ENCODE data around the gene AIFM2.

AIFM2 gene

DNA sequence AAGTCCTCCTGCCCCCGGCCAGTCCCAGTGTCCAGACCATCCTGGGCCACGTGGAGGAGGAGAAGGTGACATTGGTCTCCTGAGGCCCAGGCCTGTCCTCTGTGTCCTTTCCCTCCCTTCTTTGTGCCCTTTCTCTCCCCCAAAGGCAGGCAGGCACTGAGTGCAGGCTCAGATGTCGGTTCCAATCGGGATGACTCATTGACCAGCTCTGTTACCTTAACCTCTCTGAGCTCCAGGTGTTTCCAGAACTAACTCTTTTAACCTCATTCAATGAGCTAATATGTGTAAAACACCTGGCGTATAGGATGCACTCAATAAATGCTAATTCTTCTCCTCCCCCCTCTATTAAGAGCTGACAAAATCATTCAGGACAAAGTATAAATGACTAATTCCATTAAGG, 54.3 kb downstream of the AIFM2 start:
- DNase-seq (ENCODE audit: low read depth in 2 of 2) = no peak
- TF ChIP-seq, protein P1, sequence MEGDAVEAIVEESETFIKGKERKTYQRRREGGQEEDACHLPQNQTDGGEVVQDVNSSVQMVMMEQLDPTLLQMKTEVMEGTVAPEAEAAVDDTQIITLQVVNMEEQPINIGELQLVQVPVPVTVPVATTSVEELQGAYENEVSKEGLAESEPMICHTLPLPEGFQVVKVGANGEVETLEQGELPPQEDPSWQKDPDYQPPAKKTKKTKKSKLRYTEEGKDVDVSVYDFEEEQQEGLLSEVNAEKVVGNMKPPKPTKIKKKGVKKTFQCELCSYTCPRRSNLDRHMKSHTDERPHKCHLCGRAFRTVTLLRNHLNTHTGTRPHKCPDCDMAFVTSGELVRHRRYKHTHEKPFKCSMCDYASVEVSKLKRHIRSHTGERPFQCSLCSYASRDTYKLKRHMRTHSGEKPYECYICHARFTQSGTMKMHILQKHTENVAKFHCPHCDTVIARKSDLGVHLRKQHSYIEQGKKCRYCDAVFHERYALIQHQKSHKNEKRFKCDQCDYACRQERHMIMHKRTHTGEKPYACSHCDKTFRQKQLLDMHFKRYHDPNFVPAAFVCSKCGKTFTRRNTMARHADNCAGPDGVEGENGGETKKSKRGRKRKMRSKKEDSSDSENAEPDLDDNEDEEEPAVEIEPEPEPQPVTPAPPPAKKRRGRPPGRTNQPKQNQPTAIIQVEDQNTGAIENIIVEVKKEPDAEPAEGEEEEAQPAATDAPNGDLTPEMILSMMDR (IDR thresholded peaks at IDR 0.05; ENCODE audit: low read depth, low read length) = no peak
- H3K4me3 ChIP-seq (replicated peaks in 1 of 2; ENCODE audit: low read depth in 2 of 2, low read length in 2 of 2) = no peak overlapping the region

DNA sequence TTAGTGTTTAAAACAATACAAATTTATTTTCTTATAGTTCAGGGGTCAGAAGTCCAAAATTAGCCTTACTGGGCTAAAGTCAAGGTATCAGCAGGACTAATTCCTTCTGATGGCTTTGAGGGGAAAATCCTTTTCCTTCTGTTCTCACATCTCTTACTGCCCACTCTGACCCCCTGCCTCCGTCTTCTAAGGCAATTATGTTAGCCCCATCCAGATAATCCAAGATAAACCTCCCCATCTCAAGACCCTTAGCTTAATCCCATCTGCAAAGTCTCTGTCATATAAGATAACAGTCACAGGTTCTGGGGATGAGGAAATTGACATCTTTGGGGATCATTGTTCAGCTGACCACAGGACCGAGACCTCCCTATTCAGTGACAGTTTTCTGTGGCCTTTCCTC, 57.7 kb downstream of the AIFM2 start:
- H3K4me3 ChIP-seq (replicated peaks in 1 of 2; ENCODE audit: low read depth in 2 of 2, low read length in 2 of 2) = no peak overlapping the region
- DNase-seq (ENCODE audit: low read depth in 2 of 2) = no peak
- TF ChIP-seq, protein P1 (IDR thresholded peaks at IDR 0.05; ENCODE audit: low read depth, low read length) = no peak

DNA sequence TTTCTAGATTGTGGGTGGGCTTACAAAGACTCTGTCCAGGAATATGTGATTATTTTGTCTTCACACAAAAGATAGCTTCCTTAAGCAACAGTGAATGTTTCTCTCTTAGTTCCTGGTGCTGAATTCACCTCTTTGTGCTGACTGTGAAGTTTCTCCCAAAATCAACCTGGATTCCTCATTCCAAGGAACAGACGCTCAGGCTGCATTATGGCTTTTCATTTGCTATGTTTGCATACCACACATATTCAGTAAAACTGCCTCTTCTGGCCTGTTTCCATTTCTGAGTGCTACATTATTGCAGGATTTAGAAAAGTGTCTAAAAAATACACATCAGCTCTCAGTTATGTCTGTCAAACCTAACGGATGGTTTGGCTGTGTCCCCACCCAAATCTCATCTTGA, 58.5 kb downstream of the AIFM2 start:
- DNase-seq (ENCODE audit: low read depth in 2 of 2) = no peak
- TF ChIP-seq, protein P1 (IDR thresholded peaks at IDR 0.05; ENCODE audit: low read depth, low read length) = no peak
- H3K4me3 ChIP-seq (replicated peaks in 1 of 2; ENCODE audit: low read depth in 2 of 2, low read length in 2 of 2) = no peak overlapping the region

DNA sequence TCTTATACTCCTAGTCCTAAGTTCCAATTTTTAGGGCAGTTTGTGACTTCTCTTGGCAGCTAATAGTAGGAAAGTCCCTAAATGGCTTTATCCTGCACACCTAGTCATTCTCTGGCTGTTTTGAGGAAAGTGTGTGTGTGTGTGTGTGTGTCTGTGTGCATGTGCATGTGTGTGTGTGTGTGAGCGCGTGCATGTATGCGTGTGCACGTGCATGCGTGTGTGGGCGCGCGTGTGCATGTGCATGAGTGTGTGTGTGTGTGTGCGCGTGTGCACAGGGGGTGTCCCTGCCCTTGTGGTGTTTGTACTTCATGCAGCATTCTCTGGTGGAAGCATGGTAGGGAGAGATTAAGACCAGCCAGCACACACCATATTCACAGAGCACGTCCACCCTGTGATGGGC, 61.8 kb downstream of the AIFM2 start:
- DNase-seq (ENCODE audit: low read depth in 2 of 2) = no peak
- no peak overlapping the region for H3K4me3 ChIP-seq (replicated peaks in 1 of 2; ENCODE audit: low read depth in 2 of 2, low read length in 2 of 2)
- TF ChIP-seq, protein P1 (IDR thresholded peaks at IDR 0.05; ENCODE audit: low read depth, low read length) = no peak

DNA sequence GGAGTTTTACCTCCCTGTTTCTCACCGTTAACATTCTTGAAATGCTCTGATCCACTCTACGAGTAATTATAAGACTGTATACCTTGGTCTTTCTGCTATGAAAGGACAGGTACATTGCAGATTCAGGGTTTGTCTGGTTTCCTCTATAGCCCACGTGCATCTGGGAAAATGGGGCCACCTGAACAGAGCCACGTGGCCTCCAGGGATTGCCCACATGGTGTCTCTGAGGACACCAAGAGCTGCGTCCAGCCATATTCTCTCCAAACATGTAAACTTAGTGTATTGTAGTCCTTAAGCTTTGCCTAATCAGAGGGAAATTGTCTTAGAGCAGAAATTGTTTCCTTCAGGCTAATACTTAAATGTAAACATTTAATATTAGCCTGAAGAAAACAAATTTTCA, 63.3 kb downstream of the AIFM2 start:
- H3K4me3 ChIP-seq (replicated peaks in 1 of 2; ENCODE audit: low read depth in 2 of 2, low read length in 2 of 2) = no peak overlapping the region
- TF ChIP-seq, protein P1 (IDR thresholded peaks at IDR 0.05; ENCODE audit: low read depth, low read length) = no peak

DNA sequence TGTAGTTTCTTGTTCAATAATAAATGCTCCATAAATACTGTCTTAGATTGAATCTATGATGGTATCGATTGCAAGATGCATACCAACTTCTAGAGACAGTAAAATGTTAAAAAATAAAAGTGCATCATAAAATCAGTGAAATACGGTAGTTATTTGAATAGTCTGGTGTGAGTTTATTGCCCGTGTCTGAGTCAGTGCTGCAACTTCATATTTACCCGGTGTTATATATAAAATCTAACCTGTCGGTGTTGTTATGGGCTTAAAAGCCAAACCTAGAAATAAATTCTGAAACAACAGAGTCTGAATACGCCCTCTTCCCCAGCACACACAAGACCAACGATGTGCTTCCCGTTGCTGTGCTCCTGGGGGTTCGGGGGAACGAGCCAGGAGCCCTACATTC, 63.7 kb downstream of the AIFM2 start:
- TF ChIP-seq, protein P1 (IDR thresholded peaks at IDR 0.05; ENCODE audit: low read depth, low read length) = no peak
- no peak overlapping the region for H3K4me3 ChIP-seq (replicated peaks in 1 of 2; ENCODE audit: low read depth in 2 of 2, low read length in 2 of 2)
- DNase-seq (ENCODE audit: low read depth in 2 of 2) = no peak

More for the DNA sequence above, 63.3 kb downstream of the AIFM2 start:
- DNase-seq (ENCODE audit: low read depth in 2 of 2) = no peak

DNA sequence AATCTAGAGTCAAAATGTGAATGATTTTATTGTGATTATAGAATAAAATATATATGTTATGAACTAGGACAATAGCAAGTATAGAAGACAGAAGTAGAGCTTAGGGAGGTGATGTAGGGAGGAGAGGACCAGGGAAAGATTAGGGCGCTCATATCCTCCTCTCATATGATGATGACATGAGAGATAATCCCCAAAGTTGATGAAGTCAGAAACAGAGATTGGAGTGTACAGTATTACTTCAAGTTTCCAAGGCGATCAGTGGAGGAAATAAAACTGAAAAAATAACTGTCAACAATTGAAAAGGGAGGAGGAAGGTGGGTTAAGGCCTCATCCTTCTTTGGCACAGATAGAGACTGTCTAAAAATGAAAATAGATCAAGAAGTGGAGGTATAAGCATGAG, 65.0 kb downstream of the AIFM2 start:
- no peak for DNase-seq (ENCODE audit: low read depth in 2 of 2)
- no peak overlapping the region for H3K4me3 ChIP-seq (replicated peaks in 1 of 2; ENCODE audit: low read depth in 2 of 2, low read length in 2 of 2)
- TF ChIP-seq, protein P1 (IDR thresholded peaks at IDR 0.05; ENCODE audit: low read depth, low read length) = no peak
